RKO (cell line): ENCODE data around the gene DHDDS.

Source experiments
- DNase-seq: peaks from one replicate; pipeline ENCODE4 v3.0.0-alpha.2; 2016; ENCODE audit warnings: low spot score

Gene DHDDS

GRCh38 chr1:26417111-26417759, 14.9 kb upstream of the DHDDS start:
- DNase-seq = peak; percentile 62

- no peak for DNase-seq
Observed at GRCh38 chr1:26418865-26419349, 13.2 kb upstream of the DHDDS start.

- DNase-seq = no peak
Observed at GRCh38 chr1:26419494-26419893, 12.6 kb upstream of the DHDDS start.

GRCh38 chr1:26429721-26430120, 2.4 kb upstream of the DHDDS start:
- DNase-seq = no peak

- no peak for DNase-seq
Observed at GRCh38 chr1:26432793-26433192, 672 bp downstream of the DHDDS start.

- DNase-seq = no peak
Observed at GRCh38 chr1:26434161-26434752, 2.1 kb downstream of the DHDDS start.

- DNase-seq = no peak
Observed at GRCh38 chr1:26438041-26438440, 5.9 kb downstream of the DHDDS start.

GRCh38 chr1:26440259-26440658, 8.1 kb downstream of the DHDDS start:
- DNase-seq = no peak

GRCh38 chr1:26449868-26450267, 17.7 kb downstream of the DHDDS start:
- DNase-seq = no peak

- no peak for DNase-seq
Observed at GRCh38 chr1:26450908-26451307, 18.8 kb downstream of the DHDDS start.

GRCh38 chr1:26452459-26453183, 20.5 kb downstream of the DHDDS start:
- no peak for DNase-seq

- no peak for DNase-seq
Observed at GRCh38 chr1:26459148-26459547, 27.0 kb downstream of the DHDDS start.

GRCh38 chr1:26459573-26460031, 27.5 kb downstream of the DHDDS start:
- no peak for DNase-seq

GRCh38 chr1:26468911-26469310, 36.8 kb downstream of the DHDDS start:
- DNase-seq = no peak

GRCh38 chr1:26469558-26469957, 37.4 kb downstream of the DHDDS start:
- DNase-seq = no peak

- DNase-seq = no peak
Observed at GRCh38 chr1:26470878-26471497, 38.9 kb downstream of the DHDDS start.

GRCh38 chr1:26471498-26472319, 39.6 kb downstream of the DHDDS start:
- DNase-seq = peak; percentile 86

- DNase-seq = peak; percentile 89
Observed at GRCh38 chr1:26472320-26472900, 40.3 kb downstream of the DHDDS start, which contains the start of gene HMGN2. Gene HMGN2, plus strand, starts transcription at chr1:26472440. Its CDS starts 173 bp downstream, at chr1:26472613.

- DNase-seq = peak; percentile 92
Observed at GRCh38 chr1:26472901-26473845, 41.1 kb downstream of the DHDDS start.

- DNase-seq = no peak
Observed at GRCh38 chr1:26474818-26475217, 42.7 kb downstream of the DHDDS start.
